Measurements from ENCODE around the gene ULK2.

GRCh38 chr17:19747829-19748806 lies 119.6 kb downstream of the ULK2 start, which contains the start of gene ALDH3A1:
- TF ChIP-seq CTCF (IDR thresholded peaks at IDR 0.05) (no peak), EZH2 (IDR thresholded peaks at IDR 0.05) (no peak), EZH2phosphoT487 (IDR thresholded peaks at IDR 0.05) (no peak)

Data from neural progenitor cell (in vitro differentiated cells).